GM23338 (cell line): ENCODE data around the gene SEMA4A. TPM values are rescaled to one million over a fixed set of nuclear protein-coding genes. Genes with fewer than 3 reads are reported as not detected.

ENCODE experiments used
- ATAC-seq: fragments of 200-7000 bp; cut with Tn5 transposase; 3 replicates; pipeline ENCODE4 v1.9.1; 2020
- DNase-seq: peaks from one replicate; pipeline ENCODE4 v3.0.0-alpha.2; 2015; ENCODE audit warnings: low spot score
- H2AFZ ChIP-seq: fragments of 200-600 bp; sonication (generic); 2 replicates; pipeline ENCODE4 v1.8.0; 2016; ENCODE audit warnings: antibody characterized with exemption, mild to moderate bottlenecking, moderate library complexity
- H3F3A ChIP-seq: fragments of 200-600 bp; sonication (generic); replicated peaks from 2 replicates; pipeline ENCODE4 v1.8.0; 2017; ENCODE audit warnings: antibody characterized with exemption, mixed run types, low read depth
- H3K27ac ChIP-seq: fragments of 200-600 bp; sonication (generic); 2 replicates; pipeline ENCODE4 v1.6.1; 2016; ENCODE audit warnings: low read depth
- H3K27me3 ChIP-seq: fragments of 200-600 bp; sonication (generic); 2 replicates; pipeline ENCODE4 v1.8.0; 2016; ENCODE audit warnings: mild to moderate bottlenecking, mixed run types, moderate library complexity; ENCODE audit not compliant: insufficient read depth
- H3K36me3 ChIP-seq: fragments of 200-600 bp; sonication (generic); 2 replicates; pipeline ENCODE4 v1.8.0; 2016; ENCODE audit warnings: mild to moderate bottlenecking; ENCODE audit not compliant: insufficient read depth
- H3K4me1 ChIP-seq: fragments of 200-600 bp; sonication (generic); 2 replicates; pipeline ENCODE4 v1.8.0; 2016; ENCODE audit warnings: mild to moderate bottlenecking, moderate library complexity; ENCODE audit not compliant: insufficient read depth
- H3K4me2 ChIP-seq: fragments of 200-600 bp; sonication (generic); 2 replicates; pipeline ENCODE4 v1.7.1; 2017; ENCODE audit warnings: mixed run types
- H3K4me3 ChIP-seq: fragments of 200-600 bp; sonication (generic); 2 replicates; pipeline ENCODE4 v1.6.1; 2016; ENCODE audit warnings: mixed run types
- H3K79me2 ChIP-seq: fragments of 200-600 bp; sonication (generic); replicated peaks from 2 replicates; pipeline ENCODE4 v1.8.0; 2017; ENCODE audit warnings: mild to moderate bottlenecking; ENCODE audit not compliant: insufficient read depth
- H3K9me2 ChIP-seq: fragments of 200-600 bp; sonication (generic); 2 replicates; pipeline ENCODE4 v1.8.0; 2017; ENCODE audit not compliant: insufficient read depth
- H4K20me1 ChIP-seq: fragments of 200-600 bp; sonication (generic); replicated peaks from 2 replicates; pipeline ENCODE4 v1.8.0; 2017; ENCODE audit warnings: mild to moderate bottlenecking; ENCODE audit not compliant: insufficient read depth
- H3K27ac Mint-ChIP-seq: 2 replicates; pipeline ENCODE4 v1.8.0; 2020; ENCODE audit warnings: inconsistent platforms, mild to moderate bottlenecking, moderate library complexity, mixed read lengths
- H3K27me3 Mint-ChIP-seq: 3 replicates; pipeline ENCODE4 v1.8.0; 2022; ENCODE audit warnings: low read depth, mild to moderate bottlenecking, moderate library complexity, mixed read lengths, inconsistent platforms; ENCODE audit not compliant: insufficient read depth, poor library complexity
- H3K36me3 Mint-ChIP-seq: 3 replicates; pipeline ENCODE4 v1.8.0; 2021; ENCODE audit warnings: low read depth, mild to moderate bottlenecking, inconsistent platforms, moderate library complexity, mixed read lengths
- H3K4me1 Mint-ChIP-seq: 3 replicates; pipeline ENCODE4 v1.8.0; 2020; ENCODE audit warnings: mild to moderate bottlenecking, inconsistent platforms, mixed read lengths
- H3K4me3 Mint-ChIP-seq: 3 replicates; pipeline ENCODE4 v1.8.0; 2021; ENCODE audit warnings: moderate library complexity, mild to moderate bottlenecking, inconsistent platforms, mixed read lengths
- H3K9me3 Mint-ChIP-seq: 3 replicates; pipeline ENCODE4 v1.8.0; 2020; ENCODE audit warnings: moderate library complexity, mild to moderate bottlenecking, inconsistent platforms, mixed read lengths
- CREB1 ChIP-seq: fragments of 250-450 bp; sonication (Bioruptor Pico); IDR thresholded peaks from 2 replicates; pipeline ENCODE4 v1.5.0; 2020; ENCODE audit warnings: low read depth, mild to moderate bottlenecking, moderate library complexity
- ETS1 ChIP-seq: IDR thresholded peaks from 2 replicates; pipeline ENCODE4 v1.6.1; 2016; ENCODE audit warnings: antibody characterized with exemption
- JUNB ChIP-seq: IDR thresholded peaks from one replicate; pipeline ENCODE4 v1.6.1; 2016; ENCODE audit warnings: antibody characterized with exemption; ENCODE audit not compliant: unreplicated experiment
- NANOG ChIP-seq: IDR thresholded peaks from 2 replicates; pipeline ENCODE4 v1.6.1; 2016; ENCODE audit warnings: antibody characterized with exemption, borderline replicate concordance
- POLR2AphosphoS5 ChIP-seq: IDR thresholded peaks from 2 replicates; pipeline ENCODE4 v1.6.1; 2016; ENCODE audit warnings: antibody characterized with exemption, low read depth
- STAT1 ChIP-seq: IDR thresholded peaks from one replicate; pipeline ENCODE4 v1.6.1; 2016; ENCODE audit warnings: antibody characterized with exemption; ENCODE audit not compliant: unreplicated experiment
- ZNF114 ChIP-seq: fragments of 250-450 bp; sonication (Bioruptor Pico); IDR thresholded peaks from 2 replicates; pipeline ENCODE4 v1.5.0; 2020; ENCODE audit warnings: mild to moderate bottlenecking, moderate library complexity
- ZNF331 ChIP-seq: fragments of 250-450 bp; sonication (Bioruptor Pico); IDR thresholded peaks from 2 replicates; pipeline ENCODE4 v1.5.0; 2020; ENCODE audit warnings: low read depth, mild to moderate bottlenecking, moderate library complexity
- ZNF462 ChIP-seq: fragments of 250-450 bp; sonication (Bioruptor Pico); IDR thresholded peaks from 2 replicates; pipeline ENCODE4 v1.5.0; 2020; ENCODE audit warnings: mild to moderate bottlenecking, moderate library complexity
- polyA plus RNA-seq: library from polyadenylated mRNA; unstranded; fragments of >200 nt; fragmentation: Nextera tagmentation; extraction: Ambion mirVana; gene quantifications from 2 replicates; pipeline ENCODE4 v1.2.1, GENCODE V29; 2016
- total RNA-seq: library from RNA; depleted of rRNA; stranded (reverse); fragments of >200 nt; shearing (Covaris generic); gene quantifications from 2 replicates; pipeline ENCODE4 v1.2.3, GENCODE V29; 2014
- TF ChIP-seq, protein P1 (sequence below), 2 experiments: fragments of 200-600 bp in 1 of 2; sonication (generic) in 1 of 2; conservative IDR thresholded peaks; 2 replicates each; pipeline versions ENCODE4 v1.5.1 to v1.6.1; 2016 to 2017; ENCODE audit warnings: antibody characterized with exemption in 2 of 2, low read depth in 2 of 2, mild to moderate bottlenecking in 2 of 2, moderate library complexity in 1 of 2
- TF ChIP-seq, protein P2 (sequence below): IDR thresholded peaks from one replicate; pipeline ENCODE4 v1.6.1; 2018; ENCODE audit warnings: antibody characterized with exemption; ENCODE audit not compliant: unreplicated experiment

SEMA4A gene
- total and polyA plus RNA-seq, 2 experiments from 2014 or later: 5.5 to 20.2 TPM

GRCh38 chr1:156194300-156194652 lies 40.9 kb downstream of the SEMA4A start:
- TF ChIP-seq CREB1 (CRISPR knock-in tag): no peak
- TF ChIP-seq NANOG: no peak
- TF ChIP-seq, protein P1, sequence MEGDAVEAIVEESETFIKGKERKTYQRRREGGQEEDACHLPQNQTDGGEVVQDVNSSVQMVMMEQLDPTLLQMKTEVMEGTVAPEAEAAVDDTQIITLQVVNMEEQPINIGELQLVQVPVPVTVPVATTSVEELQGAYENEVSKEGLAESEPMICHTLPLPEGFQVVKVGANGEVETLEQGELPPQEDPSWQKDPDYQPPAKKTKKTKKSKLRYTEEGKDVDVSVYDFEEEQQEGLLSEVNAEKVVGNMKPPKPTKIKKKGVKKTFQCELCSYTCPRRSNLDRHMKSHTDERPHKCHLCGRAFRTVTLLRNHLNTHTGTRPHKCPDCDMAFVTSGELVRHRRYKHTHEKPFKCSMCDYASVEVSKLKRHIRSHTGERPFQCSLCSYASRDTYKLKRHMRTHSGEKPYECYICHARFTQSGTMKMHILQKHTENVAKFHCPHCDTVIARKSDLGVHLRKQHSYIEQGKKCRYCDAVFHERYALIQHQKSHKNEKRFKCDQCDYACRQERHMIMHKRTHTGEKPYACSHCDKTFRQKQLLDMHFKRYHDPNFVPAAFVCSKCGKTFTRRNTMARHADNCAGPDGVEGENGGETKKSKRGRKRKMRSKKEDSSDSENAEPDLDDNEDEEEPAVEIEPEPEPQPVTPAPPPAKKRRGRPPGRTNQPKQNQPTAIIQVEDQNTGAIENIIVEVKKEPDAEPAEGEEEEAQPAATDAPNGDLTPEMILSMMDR (conservative IDR thresholded peaks at IDR 0.05; ENCODE audit: low read depth in 2 of 2): no peak
- TF ChIP-seq ZNF114 (CRISPR knock-in tag): no peak
- no peak for TF ChIP-seq POLR2AphosphoS5
- no peak for TF ChIP-seq ETS1
- TF ChIP-seq ZNF331 (CRISPR knock-in tag): no peak
- TF ChIP-seq STAT1: no peak
- no peak for TF ChIP-seq JUNB
- TF ChIP-seq, protein P2, sequence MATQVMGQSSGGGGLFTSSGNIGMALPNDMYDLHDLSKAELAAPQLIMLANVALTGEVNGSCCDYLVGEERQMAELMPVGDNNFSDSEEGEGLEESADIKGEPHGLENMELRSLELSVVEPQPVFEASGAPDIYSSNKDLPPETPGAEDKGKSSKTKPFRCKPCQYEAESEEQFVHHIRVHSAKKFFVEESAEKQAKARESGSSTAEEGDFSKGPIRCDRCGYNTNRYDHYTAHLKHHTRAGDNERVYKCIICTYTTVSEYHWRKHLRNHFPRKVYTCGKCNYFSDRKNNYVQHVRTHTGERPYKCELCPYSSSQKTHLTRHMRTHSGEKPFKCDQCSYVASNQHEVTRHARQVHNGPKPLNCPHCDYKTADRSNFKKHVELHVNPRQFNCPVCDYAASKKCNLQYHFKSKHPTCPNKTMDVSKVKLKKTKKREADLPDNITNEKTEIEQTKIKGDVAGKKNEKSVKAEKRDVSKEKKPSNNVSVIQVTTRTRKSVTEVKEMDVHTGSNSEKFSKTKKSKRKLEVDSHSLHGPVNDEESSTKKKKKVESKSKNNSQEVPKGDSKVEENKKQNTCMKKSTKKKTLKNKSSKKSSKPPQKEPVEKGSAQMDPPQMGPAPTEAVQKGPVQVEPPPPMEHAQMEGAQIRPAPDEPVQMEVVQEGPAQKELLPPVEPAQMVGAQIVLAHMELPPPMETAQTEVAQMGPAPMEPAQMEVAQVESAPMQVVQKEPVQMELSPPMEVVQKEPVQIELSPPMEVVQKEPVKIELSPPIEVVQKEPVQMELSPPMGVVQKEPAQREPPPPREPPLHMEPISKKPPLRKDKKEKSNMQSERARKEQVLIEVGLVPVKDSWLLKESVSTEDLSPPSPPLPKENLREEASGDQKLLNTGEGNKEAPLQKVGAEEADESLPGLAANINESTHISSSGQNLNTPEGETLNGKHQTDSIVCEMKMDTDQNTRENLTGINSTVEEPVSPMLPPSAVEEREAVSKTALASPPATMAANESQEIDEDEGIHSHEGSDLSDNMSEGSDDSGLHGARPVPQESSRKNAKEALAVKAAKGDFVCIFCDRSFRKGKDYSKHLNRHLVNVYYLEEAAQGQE: no peak
- TF ChIP-seq ZNF462 (CRISPR knock-in tag): no peak

More at GRCh38 chr1:156194300-156194652, 40.9 kb downstream of the SEMA4A start:
- ATAC-seq (no peak; the same call in 1 of the 3 replicates), DNase-seq (no peak)
- Histone ChIP-seq H3F3A (0 out of 2 replicates have a peak, but pooled peaks cover 15% of the 10 kb centered on the region), H3K27me3 (no peaks in the 10 kb centered on the region), H2AFZ (no peak overlapping the region), H3K4me1 (peaks cover 13% of the 10 kb centered on the region), H3K4me2 (peak overlapping the region; percentile 99), H3K27ac (no peak overlapping the region), H3K36me3 (peaks cover 1% of the 10 kb centered on the region), H3K4me3 (peak overlapping the region; percentile 81), H3K79me2 (peaks cover 50% of the 10 kb centered on the region), H3K9me2 (no peaks in the 10 kb centered on the region), H4K20me1 (peaks cover 7% of the 10 kb centered on the region)
- peaks cover 14% of the 10 kb centered on the region for H3K27me3 Mint-ChIP-seq
- peaks cover 10% of the 10 kb centered on the region for H3K36me3 Mint-ChIP-seq
- peaks cover 31% of the 10 kb centered on the region for H3K4me1 Mint-ChIP-seq
- peaks cover 9% of the 10 kb centered on the region for H3K9me3 Mint-ChIP-seq
- peak overlapping the region; percentile 88 for H3K27ac Mint-ChIP-seq
- H3K4me3 Mint-ChIP-seq: peak overlapping the region; percentile 99
